Measurements from ENCODE around the gene SLC26A5. TPM values are rescaled to one million over a fixed set of nuclear protein-coding genes. Genes with fewer than 3 reads are reported as not detected.

The SLC26A5 gene
- total and polyA plus RNA-seq, 10 of the 15 experiments (the other 5 are each of a cell fraction or from before 2014, with no cell fraction given) = 0.03 TPM; not detected in 9

DNA sequence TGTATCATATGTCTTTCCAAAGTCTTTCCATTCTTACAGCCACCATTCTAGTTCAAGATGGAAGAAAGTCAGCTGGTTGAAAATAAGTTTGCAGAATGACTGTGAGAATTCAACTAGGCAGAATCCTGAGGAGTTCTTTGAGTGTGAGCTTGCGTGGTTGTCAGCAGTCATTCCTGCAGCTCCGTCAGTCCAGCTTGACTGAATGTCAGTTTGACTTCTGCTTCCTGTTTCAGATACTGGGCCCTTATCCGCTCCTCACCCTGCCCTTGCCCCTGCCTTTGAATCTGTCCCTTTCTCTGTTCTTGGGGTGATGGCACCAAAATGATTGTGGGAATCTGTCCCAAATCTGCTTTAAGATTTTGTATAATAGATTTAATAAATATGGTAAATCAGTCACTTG is 27.8 kb downstream of the SLC26A5 start:
- H3K4me2 ChIP-seq (ENCODE audit: control insufficient read depth, insufficient read depth) = no peak overlapping the region
- no peaks in the 10 kb centered on the region for H3K9me3 ChIP-seq (replicated peaks; ENCODE audit: control insufficient read depth, insufficient read depth, low read length)
- intact Hi-C loops (cut with micrococcal nuclease; ENCODE audit: unreplicated experiment) = no loop called here
- H3K36me3 ChIP-seq (ENCODE audit: control insufficient read depth in 2 of 2, insufficient read depth in 2 of 2, low read length in 1 of 2) = no peaks in the 10 kb centered on the region
- no peak overlapping the region for H2AFZ ChIP-seq (ENCODE audit: control insufficient read depth, low read depth, low read length)
- in situ Hi-C loops (cut with MboI) = no loop called here
- no peaks in the 10 kb centered on the region for H4K20me1 ChIP-seq (ENCODE audit: control insufficient read depth, insufficient read depth)
- H3K9ac ChIP-seq (ENCODE audit: control insufficient read depth, insufficient read depth, low read length) = no peak overlapping the region
- H3K4me3 ChIP-seq = no peak overlapping the region
- no TSS peak for BruUV-seq (replicated peaks)
- H3K27me3 ChIP-seq (replicated peaks in 1 of 2; ENCODE audit: control insufficient read depth in 2 of 2, insufficient read depth in 2 of 2, low read length in 1 of 2) = no peaks in the 10 kb centered on the region; a peak in 1 of 4 replicates
- ATAC-seq (no peak), FAIRE-seq (no peak), DNase-seq (ENCODE audit: low read depth, low spot score) (no peak)
- ChIA-PET SMC1A (ENCODE audit: uncharacterized antibody, unreplicated experiment) (interaction anchor here (1.0 to 1.3 kb wide), 2 partner anchors 8 to 12 kb away, joined by 3 read pairs; no protein-coding TSS in a partner anchor), RAD21 (ENCODE audit: unreplicated experiment) (no interaction called here), POLR2A (no interaction called here), CTCF (interaction anchor here (0.6 to 0.9 kb wide), 2 partner anchors 12 to 13 kb away, joined by 3 to 4 read pairs; no protein-coding TSS in a partner anchor)
- no peak for TF ChIP-seq SRF (IDR thresholded peaks at IDR 0.05; ENCODE audit: low read depth in 2 of 2, low read length in 2 of 2)
- TF ChIP-seq WRNIP1 (IDR thresholded peaks at IDR 0.05; ENCODE audit: borderline replicate concordance, low read depth, low read length) = no peak
- TF ChIP-seq SMAD5 (IDR thresholded peaks at IDR 0.05; ENCODE audit: low read depth) = no peak
- TF ChIP-seq ZNF274 (IDR thresholded peaks at IDR 0.05; ENCODE audit: insufficient read depth, insufficient read length) = no peak
- TF ChIP-seq IKZF2 (IDR thresholded peaks at IDR 0.05) = no peak
- no peak for TF ChIP-seq CREM (IDR thresholded peaks at IDR 0.05; ENCODE audit: low read depth)
- TF ChIP-seq, protein P1, sequence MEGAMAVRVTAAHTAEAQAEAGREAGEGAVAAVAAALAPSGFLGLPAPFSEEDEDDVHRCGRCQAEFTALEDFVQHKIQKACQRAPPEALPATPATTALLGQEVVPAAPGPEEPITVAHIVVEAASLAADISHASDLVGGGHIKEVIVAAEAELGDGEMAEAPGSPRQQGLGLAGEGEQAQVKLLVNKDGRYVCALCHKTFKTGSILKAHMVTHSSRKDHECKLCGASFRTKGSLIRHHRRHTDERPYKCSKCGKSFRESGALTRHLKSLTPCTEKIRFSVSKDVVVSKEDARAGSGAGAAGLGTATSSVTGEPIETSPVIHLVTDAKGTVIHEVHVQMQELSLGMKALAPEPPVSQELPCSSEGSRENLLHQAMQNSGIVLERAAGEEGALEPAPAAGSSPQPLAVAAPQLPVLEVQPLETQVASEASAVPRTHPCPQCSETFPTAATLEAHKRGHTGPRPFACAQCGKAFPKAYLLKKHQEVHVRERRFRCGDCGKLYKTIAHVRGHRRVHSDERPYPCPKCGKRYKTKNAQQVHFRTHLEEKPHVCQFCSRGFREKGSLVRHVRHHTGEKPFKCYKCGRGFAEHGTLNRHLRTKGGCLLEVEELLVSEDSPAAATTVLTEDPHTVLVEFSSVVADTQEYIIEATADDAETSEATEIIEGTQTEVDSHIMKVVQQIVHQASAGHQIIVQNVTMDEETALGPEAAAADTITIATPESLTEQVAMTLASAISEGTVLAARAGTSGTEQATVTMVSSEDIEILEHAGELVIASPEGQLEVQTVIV (IDR thresholded peaks at IDR 0.05; ENCODE audit: borderline replicate concordance, partially characterized antibody) = no peak
- TF ChIP-seq STAT1 (conservative IDR thresholded peaks at IDR 0.05) = no peak
- no peak for TF ChIP-seq RUNX3 (IDR thresholded peaks at IDR 0.05; ENCODE audit: low read length)
- TF ChIP-seq MTA3 (IDR thresholded peaks at IDR 0.05; ENCODE audit: borderline replicate concordance, low read length) = no peak
- TF ChIP-seq CHD1 (IDR thresholded peaks at IDR 0.05; ENCODE audit: low read depth, low read length) = no peak
- TF ChIP-seq, protein P2, sequence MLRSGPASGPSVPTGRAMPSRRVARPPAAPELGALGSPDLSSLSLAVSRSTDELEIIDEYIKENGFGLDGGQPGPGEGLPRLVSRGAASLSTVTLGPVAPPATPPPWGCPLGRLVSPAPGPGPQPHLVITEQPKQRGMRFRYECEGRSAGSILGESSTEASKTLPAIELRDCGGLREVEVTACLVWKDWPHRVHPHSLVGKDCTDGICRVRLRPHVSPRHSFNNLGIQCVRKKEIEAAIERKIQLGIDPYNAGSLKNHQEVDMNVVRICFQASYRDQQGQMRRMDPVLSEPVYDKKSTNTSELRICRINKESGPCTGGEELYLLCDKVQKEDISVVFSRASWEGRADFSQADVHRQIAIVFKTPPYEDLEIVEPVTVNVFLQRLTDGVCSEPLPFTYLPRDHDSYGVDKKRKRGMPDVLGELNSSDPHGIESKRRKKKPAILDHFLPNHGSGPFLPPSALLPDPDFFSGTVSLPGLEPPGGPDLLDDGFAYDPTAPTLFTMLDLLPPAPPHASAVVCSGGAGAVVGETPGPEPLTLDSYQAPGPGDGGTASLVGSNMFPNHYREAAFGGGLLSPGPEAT (IDR thresholded peaks at IDR 0.05; ENCODE audit: low read depth) = no peak
- TF ChIP-seq ETV6 (conservative IDR thresholded peaks at IDR 0.05 in 1 of 2, IDR thresholded peaks at IDR 0.05 in 1 of 2; ENCODE audit: borderline replicate concordance in 1 of 2, low read depth in 1 of 2) = no peak
- TF ChIP-seq HDAC2 (IDR thresholded peaks at IDR 0.05) = no peak
- 63% methylated on average over 3 of the region's 3 CpGs for WGBS (ENCODE audit: insufficient coverage, insufficient replicate concordance, low lambda C conversion rate, missing lambda C conversion rate)
- no peaks in the 10 kb centered on the region for H3K79me2 ChIP-seq (ENCODE audit: control insufficient read depth, insufficient read depth, low read length)
- H3K4me1 ChIP-seq (ENCODE audit: control insufficient read depth, insufficient read depth, low read length) = no peaks in the 10 kb centered on the region
- no peak overlapping the region for H3K27ac ChIP-seq (ENCODE audit: control insufficient read depth, insufficient read depth)

Measured in GM12878 (cell line).